ENCODE measurements around the gene IST1.
"Not testable (repeated sequence)": the region's sequence is repeated elsewhere in the genome, so short reads cannot be mapped to it uniquely, and the experiment has no call there.

The IST1 gene

GRCh38 chr16:71894921-71895678 lies at the start of gene IST1:
TSS of gene IST1 (plus strand) at chr16:71895531. CDS start at chr16:71915641, 20,110 bp downstream.
- DNase-seq: peak; percentile 99

GRCh38 chr16:71845639-71846430 lies 49.5 kb upstream of the IST1 start, which contains the start of gene ATXN1L:
TSS of gene ATXN1L (plus strand) at chr16:71845976. CDS start at chr16:71849741, 3,765 bp downstream.
- peak; percentile 96 for DNase-seq

- DNase-seq: peak; percentile 40
Observed at GRCh38 chr16:71846431-71846830, 48.9 kb upstream of the IST1 start.

DNA sequence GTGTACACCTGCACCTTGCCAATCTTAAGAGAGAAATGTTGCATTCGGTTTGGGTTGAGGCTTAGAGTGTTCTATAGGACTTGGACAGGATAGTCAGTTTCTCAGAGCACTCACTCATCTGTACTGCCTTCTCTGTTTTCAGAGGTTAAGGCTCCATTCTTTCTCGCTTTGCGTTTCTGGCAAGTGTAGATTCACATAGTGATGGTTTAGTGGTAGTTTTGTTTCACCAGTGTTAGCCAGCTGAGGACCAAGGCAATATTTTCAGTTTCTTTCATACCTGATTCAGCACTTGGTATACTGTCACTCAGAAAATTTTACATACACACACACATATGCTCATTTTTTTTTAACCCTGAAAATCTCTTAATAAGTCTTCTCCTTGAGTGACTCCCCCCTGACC lies 48.2 kb upstream of the IST1 start:
- DNase-seq: no peak

DNA sequence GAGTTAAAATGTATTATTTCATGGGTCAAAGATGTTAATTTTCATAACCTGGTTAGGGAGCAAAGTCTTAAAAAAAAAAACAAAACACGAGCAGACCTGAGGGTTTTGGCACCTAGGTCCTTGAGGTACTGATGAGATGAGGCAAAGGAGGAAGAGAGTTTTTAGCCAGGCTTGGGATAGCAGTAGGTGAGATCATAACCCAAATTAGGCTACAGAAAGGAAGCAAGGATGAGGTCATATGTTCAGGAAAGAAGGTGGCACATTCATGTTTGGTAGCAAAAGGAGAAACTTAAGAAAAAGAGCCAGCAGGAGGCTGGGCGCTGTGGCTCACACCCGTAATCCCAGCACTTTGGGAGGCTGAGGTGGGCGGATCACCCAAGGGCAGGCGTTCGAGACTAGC lies 46.7 kb upstream of the IST1 start:
- no peak for DNase-seq

- DNase-seq: no peak
Observed at GRCh38 chr16:71851746-71852145, 43.6 kb upstream of the IST1 start.

DNA sequence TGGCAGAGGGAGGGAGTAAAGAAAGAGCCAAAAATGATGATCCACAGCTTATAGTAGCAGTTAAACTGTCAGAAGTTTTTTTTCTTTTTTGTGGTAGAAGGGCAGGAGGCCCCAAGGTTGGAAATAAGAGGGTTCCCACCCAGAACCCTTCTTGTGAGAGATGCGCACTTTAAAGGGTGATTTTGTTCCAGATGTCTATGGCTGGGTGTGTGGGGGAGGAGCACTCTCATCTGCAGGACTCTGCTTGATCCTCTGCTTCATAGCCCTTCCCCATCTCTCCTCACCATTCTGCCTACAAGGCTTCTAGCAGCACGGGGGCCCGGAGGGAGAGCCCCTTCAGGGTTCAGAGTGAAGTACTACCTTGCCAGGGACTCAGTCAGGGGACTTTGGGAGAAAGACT lies 43.2 kb upstream of the IST1 start:
- no peak for DNase-seq

- DNase-seq: no peak
Observed at GRCh38 chr16:71852561-71852960, 42.8 kb upstream of the IST1 start.

GRCh38 chr16:71853413-71853812 lies 41.9 kb upstream of the IST1 start:
- DNase-seq: no peak

DNA sequence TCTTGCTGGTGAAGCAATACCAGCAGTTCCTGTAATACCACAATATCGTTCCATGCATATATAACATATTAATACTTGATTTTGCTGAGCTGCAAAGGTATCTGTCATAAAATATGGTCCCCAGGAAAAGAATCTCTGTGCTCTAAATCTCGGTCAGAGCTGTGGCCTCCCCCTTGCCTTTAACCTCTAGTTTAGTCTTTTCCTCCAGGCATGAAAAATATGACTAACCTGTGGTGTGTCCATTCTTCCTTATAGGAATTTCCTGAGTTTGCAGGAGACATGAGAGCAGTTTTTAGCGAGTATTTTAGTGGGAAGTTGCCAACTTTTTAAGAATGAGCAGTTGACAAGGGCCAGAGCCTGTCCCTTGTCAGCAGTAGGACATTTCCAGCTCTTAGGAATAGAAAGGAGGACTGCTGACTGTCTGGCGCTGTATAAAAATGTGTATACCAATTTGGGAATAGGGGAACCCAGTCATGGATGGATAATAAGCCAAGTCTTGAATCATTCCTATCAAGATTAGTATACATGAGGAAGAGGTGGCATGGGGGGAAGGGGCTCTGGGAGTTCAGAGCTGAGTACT lies 40.9 kb upstream of the IST1 start:
- no peak for DNase-seq

GRCh38 chr16:71855937-71856662 lies 39.2 kb upstream of the IST1 start:
- DNase-seq: no peak

GRCh38 chr16:71859762-71860521 lies 35.4 kb upstream of the IST1 start:
- no peak for DNase-seq

DNA sequence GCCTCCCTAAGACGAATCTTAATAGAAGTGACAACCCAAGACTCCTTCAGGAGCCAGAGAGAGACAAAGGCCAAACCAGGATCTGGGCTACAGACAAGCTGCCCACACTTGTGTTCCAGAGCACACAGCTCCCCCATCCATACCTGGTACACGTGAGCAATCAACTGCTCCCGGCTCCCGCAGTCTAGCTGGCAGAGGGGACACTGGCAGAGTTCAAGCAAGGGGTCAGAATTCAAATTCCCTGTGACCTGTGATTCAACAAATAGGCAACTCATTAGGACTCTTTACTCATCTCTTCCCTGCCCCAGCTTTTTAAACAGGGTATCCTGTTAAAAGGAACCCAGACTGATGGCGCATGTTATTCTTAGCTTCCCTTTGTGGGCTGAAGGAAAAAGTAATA lies 31.3 kb upstream of the IST1 start:
- no peak for DNase-seq

DNA sequence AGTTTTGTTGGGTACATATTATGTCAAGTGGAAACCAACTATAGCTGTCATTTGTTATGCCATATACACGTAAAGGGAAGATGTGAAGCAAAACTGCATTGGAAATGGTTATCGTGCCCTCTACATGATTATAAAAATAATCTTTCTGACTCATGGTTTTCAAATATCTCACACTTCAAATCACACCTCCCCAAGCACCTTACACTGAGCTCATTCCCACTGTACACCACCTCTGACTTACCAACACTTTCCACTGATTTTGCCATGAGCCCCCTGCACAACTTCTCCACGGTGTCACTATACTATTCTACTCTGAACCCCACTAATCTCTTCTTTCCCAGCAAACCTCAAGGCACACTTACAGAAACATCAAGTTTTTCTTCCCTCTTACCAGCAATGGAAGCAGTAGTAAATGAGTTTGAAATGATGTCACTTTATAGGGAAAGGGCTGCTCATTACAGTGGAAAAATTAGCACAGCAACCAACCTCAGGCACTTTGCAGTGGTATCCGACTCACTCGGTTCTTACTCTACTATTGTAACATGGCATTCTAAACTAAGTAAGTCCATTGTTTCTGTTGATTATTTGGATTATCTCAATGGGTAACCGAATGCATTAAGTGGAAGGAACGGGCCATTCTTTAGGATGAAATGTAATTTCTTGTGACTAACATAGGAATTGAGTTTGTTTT lies 30.0 kb upstream of the IST1 start:
- no peak for DNase-seq

DNA sequence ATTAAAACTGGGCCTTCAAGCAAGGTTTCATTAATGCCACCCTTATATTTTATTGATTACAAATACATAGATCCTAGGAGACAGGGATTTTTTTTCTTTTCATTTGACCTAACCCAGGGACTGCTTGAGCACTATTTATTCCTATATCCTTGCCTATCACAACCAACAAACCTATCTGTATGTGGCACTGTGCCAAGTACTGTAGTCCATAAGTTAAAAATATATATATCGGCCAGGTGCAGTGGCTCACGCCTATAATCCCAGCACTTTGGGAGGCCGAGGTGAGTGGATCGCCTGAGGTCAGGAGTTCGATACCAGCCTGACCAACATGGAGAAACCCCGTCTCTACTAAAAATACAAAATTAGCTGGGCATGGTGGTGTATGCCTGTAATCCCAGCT lies 28.2 kb upstream of the IST1 start:
- not testable (repeated sequence) for DNase-seq

DNA sequence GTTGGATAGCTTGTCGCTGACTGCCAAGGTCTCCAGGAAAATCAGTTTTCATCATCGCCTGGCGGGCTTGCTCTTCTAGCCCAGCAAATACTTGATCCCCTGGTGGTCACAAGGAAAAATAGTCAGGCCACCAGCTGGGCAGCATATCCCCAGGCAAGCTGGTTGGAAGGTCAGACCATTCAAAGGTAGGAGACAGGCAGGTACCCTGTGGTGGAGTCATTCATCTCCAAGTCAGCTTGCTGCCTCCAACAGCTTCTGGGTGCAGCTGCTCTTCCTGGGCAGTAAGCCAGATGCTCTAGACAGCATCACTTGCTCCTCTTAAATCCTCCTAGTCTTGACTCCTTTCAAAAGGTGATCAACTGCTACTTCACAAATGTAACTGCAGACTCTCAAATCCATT lies 27.4 kb upstream of the IST1 start:
- no peak for DNase-seq

DNA sequence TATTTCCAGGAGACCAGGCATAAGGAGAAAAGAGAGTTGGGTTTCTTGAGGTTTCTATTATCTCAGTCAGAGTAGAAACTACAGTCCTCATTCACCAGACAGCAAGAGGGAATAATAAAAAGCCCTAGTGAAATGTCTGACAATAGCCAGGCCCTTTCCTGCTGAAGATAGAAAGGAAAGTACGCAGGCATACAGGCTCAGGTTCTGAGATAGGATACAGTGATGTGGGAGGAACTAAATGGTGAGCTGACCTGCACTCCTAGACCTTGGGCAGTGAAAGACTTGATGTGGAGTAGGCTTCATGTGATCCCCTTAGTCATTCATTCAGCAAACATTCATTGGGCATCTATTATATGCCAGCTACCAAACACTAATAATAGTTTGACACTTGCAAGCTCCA lies 26.2 kb upstream of the IST1 start:
- DNase-seq: no peak

DNA sequence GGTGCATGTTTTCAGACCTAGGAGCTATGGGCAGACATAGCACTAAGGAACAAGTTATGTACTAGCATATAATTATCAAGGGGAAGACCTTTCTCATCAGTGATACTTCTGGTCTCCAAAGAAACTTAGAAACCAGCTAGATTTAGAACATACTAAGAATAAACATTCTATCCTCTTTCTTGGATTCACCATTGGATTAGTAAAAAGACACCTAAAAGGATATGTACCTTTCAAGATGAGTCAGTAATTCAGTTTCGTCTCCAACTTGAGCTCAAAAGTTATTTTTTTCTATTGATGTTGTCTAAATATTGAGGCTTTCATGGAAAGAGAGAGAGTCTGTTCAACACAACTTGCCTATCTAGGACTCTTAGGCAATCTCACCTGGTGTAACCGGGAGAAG lies 24.5 kb upstream of the IST1 start:
- no peak for DNase-seq

GRCh38 chr16:71873199-71873598 lies 22.1 kb upstream of the IST1 start:
- no peak for DNase-seq

DNA sequence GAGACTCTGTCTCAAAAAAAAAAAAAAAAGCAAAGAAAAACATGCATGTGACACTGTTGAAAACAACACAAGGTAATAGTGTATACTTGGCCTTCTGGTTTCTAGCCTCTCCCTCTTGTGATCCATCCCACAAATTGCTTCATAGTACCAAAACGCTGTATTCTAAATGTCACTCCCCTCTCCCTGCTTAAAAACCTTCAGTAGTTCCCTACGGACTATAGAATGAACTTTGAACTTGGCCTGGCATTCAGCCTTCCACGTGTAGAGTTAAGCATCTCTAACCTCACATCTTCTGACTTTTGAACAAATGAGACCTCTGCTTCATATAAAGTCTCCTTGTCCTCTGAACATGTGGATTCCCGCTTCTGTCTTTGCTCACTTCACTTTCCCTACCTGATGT lies 16.4 kb upstream of the IST1 start:
- DNase-seq: no peak

- DNase-seq: no peak
Observed at GRCh38 chr16:71880176-71880575, 15.2 kb upstream of the IST1 start.

Measured in eye (tissue), 1 donor.